PFSK-1 (cell line): ENCODE results near the gene RASAL3.

ENCODE experiments used
- FOXP2 ChIP-seq: optimal IDR thresholded peaks from 2 replicates; pipeline ENCODE3; 2011; ENCODE audit warnings: borderline replicate concordance, control low read depth, inconsistent platforms; ENCODE audit not compliant: insufficient read depth; ENCODE audit errors: extremely low read length, extremely low read depth
- POLR2AphosphoS5 ChIP-seq: IDR thresholded peaks from 2 replicates; pipeline ENCODE4 v1.6.1; 2012; ENCODE audit warnings: low read depth, mild to moderate bottlenecking, control low read depth, low read length, moderate library complexity
- SIN3A ChIP-seq: IDR thresholded peaks from 2 replicates; pipeline ENCODE4 v1.6.1; 2012; ENCODE audit warnings: mild to moderate bottlenecking, low read length, moderate library complexity, borderline replicate concordance; ENCODE audit not compliant: insufficient read depth
- TAF1 ChIP-seq: IDR thresholded peaks from 2 replicates; pipeline ENCODE4 v1.6.1; 2012; ENCODE audit warnings: low read length, control low read depth, borderline replicate concordance; ENCODE audit not compliant: insufficient read depth
- TF ChIP-seq, protein P1 (sequence below), 2 experiments: IDR thresholded peaks; 2 replicates each; pipeline versions ENCODE4 v1.6.1 to v1.8.0; 2011 to 2012; ENCODE audit warnings: low read depth in 2 of 2, low read length in 2 of 2, control low read depth in 1 of 2, inconsistent platforms in 1 of 2, mild to moderate bottlenecking in 1 of 2, moderate library complexity in 1 of 2; ENCODE audit not compliant: insufficient read depth in 1 of 2

DNA sequence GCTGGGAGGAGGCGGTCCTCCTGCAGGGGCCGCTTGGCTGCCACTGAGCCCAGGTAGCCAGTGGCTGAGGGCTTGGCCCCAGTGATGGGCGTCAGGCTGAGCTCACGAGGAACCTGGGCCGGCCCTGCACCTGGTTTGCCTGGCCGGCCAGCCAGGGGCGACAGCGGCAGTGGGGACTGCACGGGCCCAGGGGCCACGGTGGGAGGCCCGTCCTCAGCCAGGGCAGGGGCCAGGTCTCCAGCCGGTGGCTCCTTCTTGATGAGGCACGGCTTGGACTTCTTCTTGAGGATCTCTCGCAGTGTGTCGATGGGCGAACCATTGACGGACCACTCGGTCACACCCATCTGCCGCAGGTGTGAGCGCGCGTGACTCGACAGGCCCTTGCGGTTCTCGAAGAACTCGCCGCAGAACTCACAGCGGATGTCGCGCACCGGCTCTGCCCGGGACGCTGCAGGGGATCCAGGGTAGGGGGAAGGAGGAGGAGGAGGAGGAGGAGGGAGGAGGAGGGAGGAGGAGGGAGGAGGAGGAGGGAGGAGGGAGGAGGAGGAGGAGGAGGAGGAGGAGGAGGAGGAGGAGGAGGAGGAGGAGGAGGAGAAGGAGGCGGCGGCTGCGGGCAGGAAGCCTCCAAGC is 38.9 kb downstream of the RASAL3 start:
- TF ChIP-seq TAF1 (no peak), SIN3A (no peak), POLR2AphosphoS5 (no peak), FOXP2 (no peak)
- TF ChIP-seq, protein P1, sequence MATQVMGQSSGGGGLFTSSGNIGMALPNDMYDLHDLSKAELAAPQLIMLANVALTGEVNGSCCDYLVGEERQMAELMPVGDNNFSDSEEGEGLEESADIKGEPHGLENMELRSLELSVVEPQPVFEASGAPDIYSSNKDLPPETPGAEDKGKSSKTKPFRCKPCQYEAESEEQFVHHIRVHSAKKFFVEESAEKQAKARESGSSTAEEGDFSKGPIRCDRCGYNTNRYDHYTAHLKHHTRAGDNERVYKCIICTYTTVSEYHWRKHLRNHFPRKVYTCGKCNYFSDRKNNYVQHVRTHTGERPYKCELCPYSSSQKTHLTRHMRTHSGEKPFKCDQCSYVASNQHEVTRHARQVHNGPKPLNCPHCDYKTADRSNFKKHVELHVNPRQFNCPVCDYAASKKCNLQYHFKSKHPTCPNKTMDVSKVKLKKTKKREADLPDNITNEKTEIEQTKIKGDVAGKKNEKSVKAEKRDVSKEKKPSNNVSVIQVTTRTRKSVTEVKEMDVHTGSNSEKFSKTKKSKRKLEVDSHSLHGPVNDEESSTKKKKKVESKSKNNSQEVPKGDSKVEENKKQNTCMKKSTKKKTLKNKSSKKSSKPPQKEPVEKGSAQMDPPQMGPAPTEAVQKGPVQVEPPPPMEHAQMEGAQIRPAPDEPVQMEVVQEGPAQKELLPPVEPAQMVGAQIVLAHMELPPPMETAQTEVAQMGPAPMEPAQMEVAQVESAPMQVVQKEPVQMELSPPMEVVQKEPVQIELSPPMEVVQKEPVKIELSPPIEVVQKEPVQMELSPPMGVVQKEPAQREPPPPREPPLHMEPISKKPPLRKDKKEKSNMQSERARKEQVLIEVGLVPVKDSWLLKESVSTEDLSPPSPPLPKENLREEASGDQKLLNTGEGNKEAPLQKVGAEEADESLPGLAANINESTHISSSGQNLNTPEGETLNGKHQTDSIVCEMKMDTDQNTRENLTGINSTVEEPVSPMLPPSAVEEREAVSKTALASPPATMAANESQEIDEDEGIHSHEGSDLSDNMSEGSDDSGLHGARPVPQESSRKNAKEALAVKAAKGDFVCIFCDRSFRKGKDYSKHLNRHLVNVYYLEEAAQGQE (IDR thresholded peaks at IDR 0.05; ENCODE audit: insufficient read depth in 1 of 2, low read depth in 2 of 2, low read length in 2 of 2) = no peak
